Cardiac muscle cell (in vitro differentiated cells and primary cell): Measurements from ENCODE around the gene CELSR1. TPM values are rescaled to one million over a fixed set of nuclear protein-coding genes. Genes with fewer than 3 reads are reported as not detected.

ENCODE experiments used
- DNase-seq, 2 donors: peaks; one replicate each; pipeline versions ENCODE4 v3.0.0 to v3.0.0-alpha.2; 2010 to 2017; ENCODE audit warnings: low read depth in 1 of 2, low spot score in 1 of 2
- H3K27ac ChIP-seq: fragments of 200-600 bp; sonication (generic); 2 replicates; pipeline ENCODE4 v1.5.1; 2016
- H3K27me3 ChIP-seq: fragments of 200-600 bp; sonication (generic); 2 replicates; pipeline ENCODE4 v1.6.0; 2016; ENCODE audit warnings: control low read depth
- H3K36me3 ChIP-seq: fragments of 200-600 bp; sonication (generic); 2 replicates; pipeline ENCODE4 v1.5.1; 2016; ENCODE audit warnings: control low read depth
- H3K4me1 ChIP-seq: fragments of 200-600 bp; sonication (generic); 2 replicates; pipeline ENCODE4 v1.8.1; 2017; ENCODE audit warnings: low read depth, mild to moderate bottlenecking, mixed run types
- H3K4me3 ChIP-seq: fragments of 200-600 bp; sonication (generic); 2 replicates; pipeline ENCODE4 v1.5.1; 2016; ENCODE audit warnings: mild to moderate bottlenecking
- H3K9me3 ChIP-seq: fragments of 200-600 bp; sonication (generic); 2 replicates; pipeline ENCODE4 v1.5.1; 2017; ENCODE audit warnings: low read depth, mild to moderate bottlenecking, control low read depth
- CTCF ChIP-seq: IDR thresholded peaks from 2 replicates; pipeline ENCODE4 v1.5.1; 2012; ENCODE audit warnings: low read depth, mild to moderate bottlenecking, low read length
- polyA plus RNA-seq: library from polyadenylated mRNA; unstranded; fragments of >200 nt; fragmentation: Nextera tagmentation; extraction: Ambion mirVana; gene quantifications from 2 replicates; pipeline ENCODE4 v1.2.1, GENCODE V29; 2016
- total RNA-seq: library from RNA; depleted of rRNA; stranded (reverse); fragments of >200 nt; gene quantifications from 2 replicates; pipeline ENCODE4 v1.2.3, GENCODE V29; 2016

CELSR1 gene
- total and polyA plus RNA-seq, 2 experiments from 2014 or later, result 9.0 to 37.4 TPM

DNA sequence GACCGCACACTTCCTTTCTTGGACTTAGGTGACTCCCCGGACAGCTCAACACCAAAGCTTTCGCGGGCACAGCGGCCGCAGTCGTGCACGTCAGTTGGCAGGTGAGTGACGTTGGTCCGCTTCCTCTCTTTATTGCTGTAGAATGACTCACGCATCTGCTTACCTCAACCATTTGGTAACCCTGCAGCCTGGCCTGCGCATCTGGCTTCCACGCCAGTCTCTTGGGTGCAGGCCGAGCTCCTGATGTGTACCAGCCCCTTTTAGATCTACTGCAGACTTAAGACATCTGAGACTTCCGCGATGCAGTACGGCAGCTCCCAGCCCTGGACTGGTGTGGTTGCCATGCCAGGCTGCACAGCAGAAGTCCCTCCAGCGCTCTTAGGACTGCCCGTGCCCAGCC is 214.3 kb downstream of the CELSR1 start:
- Histone ChIP-seq H3K9me3 (no peaks in the 10 kb centered on the region), H3K27ac (no peak overlapping the region), H3K4me1 (no peaks in the 10 kb centered on the region), H3K4me3 (no peak overlapping the region), H3K27me3 (no peaks in the 10 kb centered on the region), H3K36me3 (no peaks in the 10 kb centered on the region)
- DNase-seq, result no peak
- no peak for TF ChIP-seq CTCF

DNA sequence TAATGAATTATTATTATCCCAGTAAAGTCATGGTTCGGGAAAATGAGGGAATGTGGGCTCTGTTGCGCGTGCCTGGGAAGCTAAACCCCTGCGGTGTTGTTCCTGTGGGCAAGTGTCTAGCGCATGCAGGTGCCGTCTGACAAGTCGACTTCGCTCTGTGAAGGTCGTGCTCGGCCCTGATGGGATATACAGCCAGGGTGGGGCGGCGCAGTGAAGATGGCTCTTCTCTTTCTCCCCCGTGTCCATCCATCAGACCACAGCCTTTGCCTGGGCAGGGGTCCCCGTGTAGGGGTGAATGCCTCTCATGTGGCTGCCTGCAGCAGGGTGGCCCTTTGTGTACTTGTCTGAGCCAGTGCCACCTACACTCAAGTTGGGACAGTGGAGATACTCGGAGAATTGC is 214.7 kb downstream of the CELSR1 start:
- no peaks in the 10 kb centered on the region for H3K27me3 ChIP-seq
- H3K36me3 ChIP-seq, result no peaks in the 10 kb centered on the region
- H3K9me3 ChIP-seq, result no peaks in the 10 kb centered on the region
- no peak overlapping the region for H3K4me3 ChIP-seq
- H3K27ac ChIP-seq, result no peak overlapping the region
- TF ChIP-seq CTCF, result no peak
- no peak for DNase-seq
- H3K4me1 ChIP-seq, result no peaks in the 10 kb centered on the region

DNA sequence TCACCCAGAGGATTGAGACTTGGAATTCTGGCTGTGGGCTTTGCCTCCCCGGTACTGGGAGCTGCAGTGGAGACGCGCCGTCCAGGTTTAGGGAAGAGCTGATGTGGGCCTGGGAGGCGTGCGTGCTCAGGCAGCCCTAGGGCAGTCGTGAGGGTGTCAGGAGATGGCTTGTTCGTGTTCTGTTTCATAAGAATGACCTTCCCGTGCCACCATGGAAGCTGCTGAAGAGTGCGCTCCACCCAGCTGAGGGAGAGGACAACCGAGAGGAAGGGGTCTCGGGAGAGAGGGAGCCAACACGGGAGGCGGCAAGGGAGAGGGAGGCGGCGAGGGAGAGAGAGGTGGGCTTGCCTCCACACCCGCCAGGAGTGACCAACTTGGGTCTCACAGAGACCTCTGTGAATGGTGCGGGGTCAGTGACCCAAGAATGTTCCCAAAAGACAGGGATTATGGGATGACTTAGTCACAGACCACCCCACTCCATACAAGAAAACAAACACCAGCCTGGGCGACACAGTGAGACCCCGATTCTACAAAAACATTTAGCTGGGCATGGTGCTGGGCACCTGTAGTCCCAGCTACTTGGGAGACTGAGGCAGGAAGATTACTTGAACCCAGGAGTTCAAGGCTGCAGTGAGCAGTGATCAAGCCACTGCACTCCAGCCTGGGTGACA is 216.6 kb downstream of the CELSR1 start:
- no peak for DNase-seq
- no peak for TF ChIP-seq CTCF
- Histone ChIP-seq H3K4me1 (no peaks in the 10 kb centered on the region), H3K36me3 (no peaks in the 10 kb centered on the region), H3K27me3 (no peaks in the 10 kb centered on the region), H3K4me3 (no peak overlapping the region), H3K27ac (no peak overlapping the region), H3K9me3 (no peaks in the 10 kb centered on the region)

- Histone ChIP-seq H3K9me3 (no peaks in the 10 kb centered on the region), H3K27ac (no peak overlapping the region), H3K27me3 (no peaks in the 10 kb centered on the region), H3K4me1 (no peaks in the 10 kb centered on the region), H3K4me3 (no peak overlapping the region), H3K36me3 (no peaks in the 10 kb centered on the region)
- TF ChIP-seq CTCF, result no peak
- no peak for DNase-seq
Observed at GRCh38 chr22:46320166-46320710, 217.2 kb downstream of the CELSR1 start.

- no peak for TF ChIP-seq CTCF
- DNase-seq, result no peak
- no peak overlapping the region for H3K27ac ChIP-seq
Observed at GRCh38 chr22:46319319-46319718, 218.1 kb downstream of the CELSR1 start.

More at GRCh38 chr22:46319319-46319718, 218.1 kb downstream of the CELSR1 start:
- no peaks in the 10 kb centered on the region for H3K27me3 ChIP-seq
- H3K4me1 ChIP-seq, result no peaks in the 10 kb centered on the region
- H3K9me3 ChIP-seq, result no peaks in the 10 kb centered on the region
- no peak overlapping the region for H3K4me3 ChIP-seq
- H3K36me3 ChIP-seq, result no peaks in the 10 kb centered on the region
